GM18870 (cell line): ENCODE results near the gene ABCC9.
"Not testable (repeated sequence)": the region's sequence is repeated elsewhere in the genome, so short reads cannot be mapped to it uniquely, and the experiment has no call there.

Experiments
- ATAC-seq: cut with Tn5 transposase; IDR thresholded peaks from one replicate; pipeline ENCODE4 v1.9.1; 2021; ENCODE audit warnings: moderate library complexity; ENCODE audit not compliant: unreplicated experiment

The ABCC9 gene

DNA sequence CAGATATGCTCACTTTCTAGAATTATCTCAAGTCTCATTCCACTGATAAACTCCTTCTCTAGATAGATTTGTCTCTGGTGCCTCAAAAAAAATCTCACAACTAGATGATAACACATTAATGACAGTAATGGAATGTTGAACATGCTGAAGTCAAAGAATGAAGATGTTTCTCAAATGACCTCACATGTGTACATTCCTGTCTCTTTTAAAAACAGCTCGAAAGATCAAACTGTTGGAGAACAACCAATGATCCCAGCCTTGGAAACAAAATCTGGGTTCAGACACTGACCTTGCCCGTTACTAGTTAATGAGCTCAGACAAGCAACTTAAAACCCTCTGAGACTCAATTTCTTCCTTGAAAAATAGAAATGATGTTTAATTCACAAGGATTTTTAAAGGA is 122.0 kb downstream of the ABCC9 start:
- ATAC-seq, result no peak

DNA sequence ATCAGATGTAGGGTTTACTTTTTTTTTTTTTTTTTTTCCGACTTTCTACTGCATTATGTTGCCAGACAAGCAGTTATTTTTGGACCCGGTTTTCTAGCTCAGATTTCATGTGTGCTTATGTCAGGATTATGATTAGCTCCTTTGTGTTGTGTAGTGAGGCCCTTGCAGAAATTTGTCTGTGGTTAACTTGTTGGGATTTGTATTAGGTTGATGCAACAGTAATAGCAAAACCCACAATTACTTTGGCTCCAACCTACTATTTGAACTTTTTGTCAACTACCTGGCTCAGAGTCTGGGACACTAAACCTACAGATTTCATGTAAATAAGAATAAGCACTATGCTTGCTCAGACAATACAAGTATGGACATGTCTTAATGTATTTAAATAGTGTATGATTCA is 122.6 kb downstream of the ABCC9 start:
- no peak for ATAC-seq

DNA sequence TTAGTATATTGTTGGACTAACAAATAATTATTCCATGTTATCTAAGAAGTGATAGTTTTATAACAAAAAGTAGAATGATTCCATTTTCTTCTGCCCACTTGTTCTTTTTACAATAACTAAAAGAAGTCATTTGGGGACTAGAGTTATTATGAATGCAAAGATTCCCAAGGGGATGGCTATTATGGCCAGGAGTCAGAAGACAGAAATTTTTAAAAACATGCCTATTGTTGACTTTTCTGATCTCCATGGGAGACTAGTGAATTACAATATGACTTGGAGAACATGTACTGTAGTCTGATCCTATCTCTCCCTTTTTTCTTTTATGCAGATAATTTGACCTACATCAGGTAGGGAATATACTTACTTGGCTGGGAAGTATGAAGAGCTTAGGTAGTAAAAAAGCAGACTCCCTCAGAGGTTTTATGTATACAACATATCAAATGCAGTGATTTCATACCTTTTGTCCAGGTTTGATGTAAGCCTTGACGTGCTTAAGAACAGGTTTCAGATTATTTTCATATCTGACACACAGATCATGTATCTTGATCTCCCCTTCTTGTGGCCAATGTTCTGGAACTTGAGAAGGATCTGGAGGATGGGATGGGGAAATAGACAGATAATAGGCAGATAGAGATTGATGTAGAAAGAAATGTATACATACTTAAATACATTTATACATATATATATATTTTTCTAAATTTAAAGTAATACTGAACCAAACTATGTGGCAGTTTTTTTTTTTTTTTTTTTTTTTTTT is 125.7 kb downstream of the ABCC9 start:
- ATAC-seq, result no peak

DNA sequence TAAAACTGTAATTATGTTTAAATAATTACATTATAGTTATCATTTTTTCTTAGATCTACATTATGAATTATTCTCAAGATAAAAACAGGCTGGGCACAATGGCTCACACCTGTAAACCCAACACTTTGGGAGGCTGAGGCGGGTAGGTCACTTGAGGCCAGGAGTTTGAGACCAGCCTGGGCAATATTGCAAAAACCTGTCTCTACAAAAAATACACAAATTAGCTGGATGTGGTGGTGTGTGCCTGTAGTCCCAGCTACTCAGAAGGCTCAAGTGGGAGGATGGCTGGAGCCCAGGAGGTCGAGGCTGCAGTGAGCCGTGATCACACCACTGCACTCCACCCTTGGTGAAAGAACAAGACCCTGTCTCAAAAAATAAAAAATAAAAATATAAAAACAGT is 126.4 kb downstream of the ABCC9 start:
- no peak for ATAC-seq

DNA sequence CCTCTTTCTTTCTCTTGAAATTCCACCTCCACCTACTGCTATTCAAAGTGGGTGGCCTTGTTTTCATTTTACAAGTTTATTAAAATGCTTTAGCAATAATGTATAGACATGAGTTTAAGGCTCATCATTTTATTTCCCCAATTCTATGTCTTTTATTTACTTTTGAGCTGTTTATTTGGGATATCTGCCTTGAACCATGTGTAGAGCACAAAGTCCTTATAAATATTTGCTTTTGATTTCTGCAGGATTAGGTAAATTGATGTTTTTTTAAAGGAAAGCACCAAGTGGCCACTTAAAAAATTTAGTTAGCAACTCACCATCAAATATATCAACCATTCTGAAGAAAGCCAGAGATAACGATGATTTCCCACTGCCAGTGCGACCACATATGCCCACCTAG is 126.9 kb downstream of the ABCC9 start:
- no peak for ATAC-seq

DNA sequence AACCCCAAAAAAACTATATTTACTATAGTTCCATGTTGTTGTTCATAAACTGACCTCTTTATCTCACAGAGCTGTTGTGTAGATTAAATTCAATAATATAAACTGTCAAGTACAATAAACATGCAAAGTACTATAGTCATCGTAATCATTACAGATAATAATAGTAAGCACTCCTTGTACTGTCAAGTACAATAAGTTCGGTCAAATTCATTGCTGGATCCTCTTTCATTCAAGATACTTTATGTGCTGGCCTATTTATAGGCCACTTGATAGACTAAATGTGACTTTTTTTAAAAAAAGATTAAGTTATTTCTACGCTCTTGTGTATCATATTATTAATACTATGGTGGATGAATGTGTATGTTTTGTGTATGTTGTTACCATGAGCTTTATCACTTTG is 127.5 kb downstream of the ABCC9 start:
- ATAC-seq, result no peak

DNA sequence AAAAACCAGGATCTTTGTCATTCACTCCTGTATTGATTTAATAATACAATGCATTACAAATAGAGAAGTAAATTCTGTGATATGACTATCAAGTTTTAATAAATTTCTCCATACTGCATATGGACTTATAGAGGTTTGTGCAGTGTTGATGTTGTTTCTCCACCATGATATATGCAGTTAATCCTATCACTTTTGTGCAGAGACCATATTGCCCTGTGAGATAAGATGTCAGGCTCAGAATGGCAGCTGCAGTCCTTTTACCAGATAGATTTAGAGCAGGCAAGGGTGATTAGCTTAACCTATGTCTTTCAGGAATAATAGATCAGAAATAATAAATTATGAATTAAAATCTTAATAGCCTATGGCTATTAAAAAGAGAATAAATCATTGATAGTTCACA is 128.1 kb downstream of the ABCC9 start:
- no peak for ATAC-seq

DNA sequence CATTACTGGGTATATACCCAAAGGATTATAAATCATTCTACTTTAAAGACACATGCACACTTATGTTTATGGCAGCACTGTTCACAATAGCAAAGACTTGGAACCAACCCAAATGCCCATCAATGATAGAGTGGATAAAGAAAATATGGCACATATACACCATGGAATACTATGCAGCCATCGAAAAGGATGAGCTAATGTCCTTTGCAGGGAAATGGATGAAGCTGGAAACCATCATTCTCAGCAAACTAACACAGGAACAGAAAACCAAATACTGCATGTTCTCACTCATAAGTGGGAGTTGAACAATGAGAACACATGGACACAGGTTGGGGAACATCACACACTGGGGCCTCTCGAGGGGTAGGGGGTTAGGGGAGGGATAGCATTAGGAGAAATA is 128.9 kb downstream of the ABCC9 start:
- not testable (repeated sequence) for ATAC-seq

DNA sequence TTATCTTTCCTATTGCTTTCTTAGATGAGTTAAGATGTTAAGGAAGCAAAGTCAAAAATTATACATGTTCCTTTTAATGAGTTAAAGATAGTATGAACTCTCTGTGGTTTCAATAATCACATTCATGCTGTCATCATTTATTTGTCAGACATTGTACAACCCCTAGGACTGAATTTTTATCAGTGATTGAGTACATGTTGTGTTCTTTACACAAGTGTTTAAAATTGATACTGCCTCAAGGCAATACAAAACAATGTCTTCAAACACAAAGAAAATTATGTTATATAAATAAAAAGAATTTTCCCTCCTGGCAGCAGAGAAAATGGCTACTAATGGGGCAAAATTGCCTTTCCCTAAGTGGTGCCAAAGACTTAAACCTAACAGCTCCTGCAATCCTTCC is 132.1 kb downstream of the ABCC9 start:
- no peak for ATAC-seq

DNA sequence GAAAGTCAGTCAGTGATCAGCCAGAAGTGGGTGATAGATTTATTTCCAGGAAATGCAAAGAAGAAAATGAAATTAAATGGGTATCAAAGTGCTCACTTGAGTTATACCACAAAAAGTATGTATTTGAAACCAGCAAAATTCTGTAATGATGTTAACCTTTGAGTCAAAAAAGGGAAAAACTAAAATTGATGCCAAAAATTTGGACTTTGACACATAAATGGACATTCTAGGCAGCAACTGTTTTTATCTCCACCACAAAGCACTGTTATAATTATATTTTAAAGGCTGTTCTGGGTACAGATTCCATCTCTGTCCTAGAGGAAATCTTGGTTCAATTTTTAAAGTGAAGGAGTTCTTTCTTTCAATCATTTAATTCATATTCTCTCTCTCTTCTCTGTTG is 135.0 kb downstream of the ABCC9 start:
- ATAC-seq, result no peak

DNA sequence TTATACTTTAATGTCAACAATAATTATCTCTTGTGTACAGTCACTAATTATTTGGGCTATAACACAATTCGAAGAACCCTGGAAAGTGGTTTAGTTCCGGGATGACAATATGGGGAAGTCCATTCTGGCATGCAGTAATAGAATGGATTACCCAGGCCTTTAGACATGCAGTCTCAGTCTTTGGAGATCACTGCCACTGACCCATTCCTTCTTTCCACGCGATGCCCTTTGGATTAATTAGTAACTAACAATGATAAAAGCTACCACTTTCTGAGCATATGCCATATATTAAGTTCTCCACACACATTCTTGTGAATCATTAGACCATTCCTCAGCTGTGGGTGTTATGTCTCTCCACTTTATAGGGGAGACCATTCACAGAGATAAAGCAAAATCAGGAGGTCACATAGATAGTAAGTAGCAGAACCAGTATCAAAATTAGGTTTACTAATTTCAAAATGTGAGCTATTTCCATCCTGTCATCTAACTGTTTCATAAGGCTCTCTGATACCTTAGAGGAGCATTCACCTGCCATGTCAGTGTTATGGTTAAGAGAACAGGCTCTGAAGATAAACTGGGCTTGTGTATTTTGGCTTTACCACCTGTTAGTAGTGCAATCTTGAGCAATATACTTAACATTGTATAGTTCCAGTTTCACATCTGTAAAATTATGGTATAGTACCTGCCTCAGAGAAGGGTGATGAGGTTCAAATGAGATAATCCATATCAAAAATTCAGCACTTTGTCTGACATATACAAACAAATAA is 139.5 kb downstream of the ABCC9 start:
- no peak for ATAC-seq

DNA sequence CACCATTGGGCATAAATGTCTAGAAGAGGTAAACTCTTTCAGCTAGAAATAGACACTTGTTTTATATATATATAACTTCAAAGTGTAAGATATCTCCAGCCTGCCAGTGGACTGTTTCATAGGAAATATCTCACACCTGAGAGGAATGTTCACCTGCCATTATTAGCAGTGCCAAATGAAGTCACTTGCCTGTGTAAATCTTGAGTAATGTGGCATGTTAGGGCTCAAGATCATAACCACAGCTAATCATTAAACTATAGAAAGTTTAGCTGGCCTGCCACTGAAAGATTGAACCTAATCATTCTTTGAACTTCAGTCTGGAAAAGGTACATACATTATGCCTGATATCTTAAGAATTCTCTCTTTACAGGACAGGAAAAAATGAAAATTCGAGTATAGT is 141.2 kb downstream of the ABCC9 start:
- ATAC-seq, result no peak

DNA sequence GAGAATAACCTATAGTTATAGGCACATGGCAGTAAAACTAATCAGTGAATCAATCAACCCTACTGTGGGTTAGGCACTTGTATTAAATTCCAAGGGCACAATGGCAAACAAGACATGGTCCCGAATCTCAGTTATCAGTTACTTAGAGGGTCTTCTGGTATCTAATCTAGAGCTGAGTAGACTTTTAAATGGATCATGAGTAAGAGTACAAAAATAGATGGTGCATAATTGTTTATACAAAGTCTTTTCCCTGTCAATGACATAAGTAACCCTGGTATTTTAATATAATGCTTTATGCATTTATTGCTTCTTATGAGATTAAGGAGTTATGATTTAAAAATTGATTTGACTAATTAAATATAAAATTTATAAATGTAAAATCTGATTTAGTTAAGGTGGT is 143.7 kb downstream of the ABCC9 start:
- ATAC-seq, result no peak

DNA sequence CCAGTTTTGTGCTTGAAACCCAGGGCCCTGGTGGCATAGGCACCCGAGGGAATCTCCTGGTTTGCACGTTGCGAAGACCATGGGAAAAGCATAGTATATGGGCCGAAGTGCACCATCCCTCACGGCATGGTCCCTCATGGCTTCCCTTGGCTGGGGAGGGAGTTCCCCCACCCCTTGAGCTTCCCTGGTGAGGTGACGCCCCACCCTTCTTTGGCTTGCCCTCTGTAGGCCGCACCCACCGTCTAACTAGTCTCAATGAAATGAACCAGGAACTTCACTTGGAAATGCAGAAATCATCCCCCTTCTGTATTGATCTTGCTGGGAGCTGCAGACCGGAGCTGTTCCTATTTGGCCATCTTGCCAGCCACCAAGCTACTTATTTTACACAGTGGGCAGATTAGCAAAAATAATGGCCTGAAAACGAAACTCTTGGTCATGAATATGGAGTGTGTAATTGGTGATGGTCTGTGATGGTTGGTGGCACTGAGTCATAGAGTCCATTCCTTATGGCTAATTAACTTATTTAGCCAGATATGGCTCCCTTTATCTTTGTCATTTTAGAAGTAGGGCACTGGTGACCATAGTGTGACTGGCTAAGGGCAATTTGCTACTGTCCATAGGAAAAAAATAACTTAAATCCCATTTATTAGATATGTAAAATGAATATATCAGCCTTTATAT is 145.4 kb downstream of the ABCC9 start:
- no peak for ATAC-seq

DNA sequence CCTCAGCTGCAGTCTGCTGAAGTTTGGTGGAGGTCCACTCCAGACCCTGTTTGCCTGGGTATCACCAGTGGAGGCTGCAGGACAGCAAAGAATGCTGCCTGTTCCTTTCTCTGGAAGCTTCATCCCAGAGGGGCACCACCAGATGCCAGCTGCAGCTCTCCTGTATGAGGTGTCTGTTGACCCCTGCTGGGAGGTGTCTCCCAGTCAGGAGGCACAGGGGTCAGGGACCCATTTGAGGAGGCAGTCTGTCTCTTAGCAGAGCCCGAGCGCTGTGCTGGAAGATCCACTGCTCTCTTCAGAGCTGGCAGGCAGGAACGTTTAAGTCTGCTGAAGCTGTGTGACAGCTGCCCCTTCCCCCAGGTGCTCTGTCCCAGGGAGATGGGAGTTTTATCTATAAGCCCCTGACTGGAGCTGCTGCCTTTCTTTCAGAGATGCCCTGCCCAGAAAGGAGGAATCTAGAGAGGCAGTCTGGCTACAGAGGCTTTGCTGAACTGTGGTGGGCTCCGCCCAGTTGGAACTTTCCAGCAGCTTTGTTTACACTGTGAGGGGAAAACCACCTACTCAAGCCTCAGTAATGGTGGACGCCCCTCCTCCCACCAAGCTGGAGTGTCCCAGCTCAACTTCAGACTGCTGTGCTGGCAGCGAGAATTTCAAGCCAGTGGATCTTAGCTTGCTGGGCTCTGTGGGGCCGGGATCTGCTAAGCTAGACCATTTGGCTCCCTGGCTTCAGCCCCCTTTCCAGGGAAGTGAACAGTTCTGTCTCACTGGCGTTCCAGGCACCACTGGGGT is 146.2 kb downstream of the ABCC9 start:
- not testable (repeated sequence) for ATAC-seq

DNA sequence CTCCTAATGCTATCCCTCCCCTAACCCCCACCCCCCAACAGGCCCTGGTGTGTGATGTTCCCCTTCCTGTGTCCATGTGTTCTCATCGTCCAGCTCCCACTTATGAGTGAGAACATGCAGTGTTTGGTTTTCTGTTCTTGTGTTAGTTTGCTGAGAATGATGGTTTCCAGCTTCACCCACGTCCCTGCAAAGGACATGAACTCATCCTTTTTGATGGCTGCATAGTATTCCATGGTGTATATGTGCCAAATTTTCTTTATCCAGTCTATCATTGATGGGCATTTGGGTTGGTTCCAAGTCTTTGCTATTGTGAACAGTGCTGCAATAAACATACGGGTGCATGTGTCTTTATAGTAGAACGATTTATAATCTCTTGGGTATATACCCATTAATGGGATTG is 151.5 kb downstream of the ABCC9 start:
- not testable (repeated sequence) for ATAC-seq

DNA sequence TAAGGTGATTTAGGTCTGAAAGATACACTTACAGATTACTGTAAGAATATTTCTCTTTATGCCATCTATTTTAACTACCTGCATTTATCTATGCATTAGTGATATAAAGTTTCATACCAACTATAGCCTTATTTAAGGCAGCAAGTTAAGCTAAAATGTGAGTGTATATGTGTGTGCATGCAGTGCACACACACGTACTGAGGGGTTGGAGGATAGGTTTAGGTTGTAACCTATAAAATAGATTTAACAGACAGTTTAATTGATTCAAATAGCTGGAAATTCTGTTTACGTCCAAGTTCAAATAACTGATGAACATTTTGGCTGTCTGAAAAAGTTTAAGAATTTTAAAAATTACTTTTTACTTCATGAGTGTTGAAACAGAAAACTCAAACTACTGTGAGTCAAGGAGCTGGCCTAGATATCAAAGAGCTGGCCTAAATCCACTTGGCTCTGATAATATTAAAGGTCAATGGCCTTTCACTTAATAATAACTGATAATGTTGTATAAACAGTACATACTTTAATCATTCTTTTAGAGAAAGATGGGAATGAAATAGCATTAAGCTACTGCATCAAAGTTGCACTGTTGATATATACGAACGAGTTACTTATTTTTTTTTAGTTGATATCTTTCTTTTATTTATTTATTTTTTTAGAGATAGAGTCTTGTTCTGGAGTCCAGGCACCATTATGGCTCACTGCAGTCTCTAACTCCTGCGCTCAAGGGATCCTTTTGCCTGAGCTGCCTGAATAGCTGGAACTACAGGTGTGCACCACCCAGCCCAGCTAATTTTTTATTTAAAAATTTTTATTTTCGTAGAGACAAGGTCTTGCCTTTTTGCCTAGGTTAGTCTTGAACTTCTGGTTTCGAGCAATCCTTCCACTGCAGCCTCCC is 152.9 kb downstream of the ABCC9 start:
- no peak for ATAC-seq

DNA sequence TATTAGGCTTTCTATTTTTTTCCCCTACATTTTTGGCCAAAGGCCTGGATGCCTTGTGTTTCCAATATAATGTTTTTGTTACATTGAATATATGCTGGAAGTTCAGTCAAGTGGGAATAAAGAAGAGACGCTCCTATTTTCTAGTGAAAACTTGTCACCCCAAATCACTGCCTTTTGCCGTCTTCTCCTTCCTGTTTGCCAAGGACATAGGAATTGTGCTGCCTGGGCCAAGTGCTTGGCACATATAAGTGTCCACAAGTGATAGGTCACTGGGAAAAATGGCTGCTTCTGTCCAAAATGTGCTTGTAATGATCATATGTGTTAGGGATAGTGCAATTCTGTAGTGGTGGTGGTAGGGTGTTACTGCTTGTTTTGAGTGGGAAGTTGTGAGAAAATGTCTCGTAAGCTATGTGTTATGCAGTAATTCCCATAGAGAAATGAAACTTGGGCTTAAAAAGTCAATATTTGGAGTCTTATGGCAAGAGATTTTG is 155.1 kb downstream of the ABCC9 start:
- ATAC-seq, result no peak

DNA sequence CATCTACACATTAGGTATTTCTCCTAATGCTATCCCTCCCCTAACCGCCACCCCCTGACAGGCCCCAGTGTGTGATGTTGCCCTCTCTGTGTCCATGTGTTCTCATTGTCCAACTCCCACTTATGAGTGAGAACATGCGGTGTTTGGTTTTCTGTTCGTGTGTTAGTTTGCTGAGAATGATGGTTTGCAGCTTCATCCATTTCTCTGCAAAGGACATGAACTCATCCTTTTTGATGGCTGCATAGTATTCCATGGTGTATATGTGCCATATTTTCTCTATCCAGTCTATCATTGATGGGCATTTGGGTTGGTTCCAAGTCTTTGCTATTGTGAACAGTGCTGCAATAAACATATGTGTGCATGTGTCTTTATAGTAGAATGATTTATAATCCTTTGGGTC is 158.5 kb downstream of the ABCC9 start:
- not testable (repeated sequence) for ATAC-seq

DNA sequence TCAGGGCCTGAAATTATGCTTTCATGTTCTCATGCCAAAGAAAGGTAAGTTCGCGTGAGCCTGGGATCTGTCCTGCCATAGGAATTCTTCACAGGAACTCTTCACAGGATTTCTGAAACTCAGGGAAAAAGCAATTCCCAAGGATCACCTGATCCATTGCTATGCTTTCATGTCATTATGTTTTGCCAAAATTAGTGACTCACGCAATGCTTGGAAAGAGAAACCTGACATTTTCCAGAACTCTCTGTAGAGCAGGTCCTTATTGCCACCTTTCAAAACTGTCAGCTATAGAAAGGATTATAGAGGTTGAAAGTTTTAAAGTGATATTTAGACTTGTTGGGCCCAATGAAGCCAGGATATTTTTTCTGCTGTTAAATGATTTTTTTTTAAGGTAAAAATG is 160.4 kb downstream of the ABCC9 start:
- no peak for ATAC-seq
